CD4-positive, alpha-beta T cell treated with Interferon gamma for 1 hour (primary cell): Measurements from ENCODE around the gene GNB1.
A peak's percentile ranks its signal among the peaks of the same experiment; 100 is the strongest.

Experiments
- DNase-seq: peaks from one replicate; pipeline ENCODE4 v3.0.0-alpha.2; 2020

The GNB1 gene

GRCh38 chr1:1907098-1907736, 16.3 kb upstream of the GNB1 start:
- peak; percentile 23 for DNase-seq

DNA sequence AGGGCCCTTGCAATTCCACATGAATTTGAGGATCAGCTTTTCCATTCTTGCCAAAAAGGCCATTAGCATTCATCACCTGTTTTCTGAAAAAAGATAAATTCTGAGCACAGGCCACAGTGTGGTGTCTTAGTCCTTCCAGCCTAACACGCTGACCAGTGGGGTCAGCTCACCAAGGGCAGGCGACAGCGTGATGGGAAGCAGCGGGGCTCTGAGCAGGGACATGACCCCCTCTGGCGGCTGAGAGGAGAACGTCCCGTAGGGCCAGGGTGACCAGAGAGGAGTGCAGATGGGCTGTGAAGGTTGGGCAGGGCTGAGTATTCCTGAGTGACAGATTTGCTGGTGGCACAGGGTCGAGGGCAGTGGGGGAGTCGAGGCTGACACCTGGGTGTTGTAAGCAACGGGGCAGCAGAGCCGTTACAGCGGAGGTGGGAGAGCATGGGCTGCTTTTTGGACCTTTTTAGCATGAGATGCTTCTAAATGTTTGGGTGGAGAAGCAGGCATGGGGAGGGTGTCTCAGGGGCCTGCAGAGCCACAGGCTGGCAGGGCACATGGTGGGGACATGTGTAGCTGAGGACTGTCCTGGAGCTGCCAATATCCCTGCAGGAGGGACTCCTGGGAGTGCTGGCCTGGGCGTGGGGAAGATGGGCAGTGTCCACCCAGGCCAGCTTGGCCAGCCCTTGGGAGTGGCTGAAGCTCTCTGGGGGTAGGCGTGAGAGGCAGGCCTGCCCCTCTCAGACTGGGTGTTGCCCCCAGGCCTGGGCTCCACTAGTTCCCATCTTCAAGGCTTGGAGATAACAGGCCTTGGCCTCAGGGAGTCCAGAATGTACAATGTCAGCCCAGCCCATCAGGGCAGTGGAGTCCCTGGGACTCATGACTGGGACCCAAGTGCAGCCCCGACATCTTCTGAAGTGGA, 15.6 kb upstream of the GNB1 start:
- peak; percentile 76 for DNase-seq

GRCh38 chr1:1903224-1903623, 12.3 kb upstream of the GNB1 start:
- DNase-seq, result no peak

- no peak for DNase-seq
Observed at GRCh38 chr1:1901641-1902294, 10.9 kb upstream of the GNB1 start.

DNA sequence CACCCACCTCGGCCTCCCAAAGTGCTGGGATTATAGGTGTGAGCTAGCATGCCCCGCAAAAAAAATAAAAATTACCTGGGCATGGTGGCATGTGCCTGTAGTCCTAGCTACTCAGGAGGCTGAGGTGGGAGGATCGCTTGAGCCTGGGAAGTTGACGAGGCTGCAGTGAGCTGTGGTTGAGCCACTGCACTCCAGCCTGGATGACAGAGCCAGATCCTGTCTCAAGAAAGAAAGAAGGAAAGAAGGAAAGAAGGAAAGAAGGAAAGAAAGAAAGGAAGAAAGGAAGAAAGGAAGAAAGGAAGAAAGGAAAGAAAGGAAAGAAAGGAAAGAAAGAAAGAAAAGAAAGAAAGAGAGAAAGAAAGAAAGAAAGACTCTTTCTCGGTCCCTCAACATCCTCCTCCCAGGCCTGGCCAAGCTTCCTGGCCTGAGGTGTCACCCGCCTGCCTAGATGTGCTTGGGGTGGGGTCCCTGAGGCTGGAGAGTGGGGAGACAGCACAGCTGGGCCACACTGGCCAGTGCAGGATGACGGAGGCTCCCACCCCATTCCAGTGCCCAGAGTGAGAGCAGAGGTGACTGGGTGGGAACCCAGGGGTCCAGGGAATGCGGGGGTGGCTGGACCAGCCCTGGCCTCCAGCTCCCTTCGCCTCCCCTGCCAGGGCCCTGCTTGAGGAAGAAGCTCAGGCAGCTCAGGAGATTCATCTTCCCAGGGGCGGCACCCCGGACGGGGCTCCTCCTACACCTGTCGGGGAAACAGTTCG, 10.2 kb upstream of the GNB1 start:
- DNase-seq, result no peak

DNA sequence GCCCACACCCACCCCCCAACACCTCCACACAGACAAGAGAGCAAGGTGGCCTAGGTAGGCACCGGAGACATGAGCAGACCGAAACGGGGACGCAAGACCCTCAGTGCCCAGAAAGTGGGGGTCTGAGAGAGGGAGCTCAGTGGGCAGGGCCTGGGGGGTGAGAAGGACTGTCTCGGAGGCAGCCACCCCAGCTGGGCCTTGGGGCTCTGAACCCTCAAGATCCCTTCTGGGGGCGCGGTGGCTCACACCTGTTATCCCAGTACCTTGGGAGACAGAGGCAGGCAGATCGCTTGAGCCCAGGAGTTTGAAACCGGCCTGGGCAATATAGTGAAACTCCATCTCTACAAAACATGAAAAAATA, 9.1 kb upstream of the GNB1 start:
- no peak for DNase-seq

DNA sequence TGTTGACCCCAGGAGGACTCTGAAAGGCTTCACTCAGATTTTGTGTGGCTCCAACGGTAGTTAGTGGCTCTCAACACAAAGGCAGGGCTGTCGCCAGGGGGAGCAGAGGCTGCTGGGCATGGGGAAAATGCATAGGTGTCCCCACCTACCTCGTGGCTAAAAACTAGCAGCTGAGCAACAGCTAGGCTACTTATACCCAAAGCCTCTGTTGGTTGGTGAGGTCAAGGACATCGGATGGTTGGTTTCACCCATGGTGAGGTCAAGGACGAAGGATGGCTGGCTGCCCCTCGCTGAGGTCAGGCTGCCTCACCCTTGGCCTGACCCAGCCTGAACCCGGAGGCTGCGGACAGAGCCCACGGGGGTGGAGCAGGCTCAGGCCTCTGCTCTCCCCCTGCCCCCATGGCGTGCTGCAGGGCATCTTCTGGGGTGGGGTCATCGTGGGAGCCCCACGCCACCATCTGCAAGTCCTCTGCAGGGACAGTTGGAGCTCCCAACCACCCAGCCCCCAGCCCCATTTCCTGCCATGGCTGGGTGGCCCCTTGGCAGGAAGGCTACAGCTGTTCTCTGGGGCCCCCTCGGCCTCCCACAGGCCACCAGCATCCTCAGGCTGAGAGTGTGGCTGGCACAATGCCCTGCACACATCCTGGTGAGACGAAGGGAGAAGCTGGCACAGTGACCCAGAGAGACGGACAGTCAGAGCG, 8.5 kb upstream of the GNB1 start:
- DNase-seq, result peak; percentile 20

DNA sequence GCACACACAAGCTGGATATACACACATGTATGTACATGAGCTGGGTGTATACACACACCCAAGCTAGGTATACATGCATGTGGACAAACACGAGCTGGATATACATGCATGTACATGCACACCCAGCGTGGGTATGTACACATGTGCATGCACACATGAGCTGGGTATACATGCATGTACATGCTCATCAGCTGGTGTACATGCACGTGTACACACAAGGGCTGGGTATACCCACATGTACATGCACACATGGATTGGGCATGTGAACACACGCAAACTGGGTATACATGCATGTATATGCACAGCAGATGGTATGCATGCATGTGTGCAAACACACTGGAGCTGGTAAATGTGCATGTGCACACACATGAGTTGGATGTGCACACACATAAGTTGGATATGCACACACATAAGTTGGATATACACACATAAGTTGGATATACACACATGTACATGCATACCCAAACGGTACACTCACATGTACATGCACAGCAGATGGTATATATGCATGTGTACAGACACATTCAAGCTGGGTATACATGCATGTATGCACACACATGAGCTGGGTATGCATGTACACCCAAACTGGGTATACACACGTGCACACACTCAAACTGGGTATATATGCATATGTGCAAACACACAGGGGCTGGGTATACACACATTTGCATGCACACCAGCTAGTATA, 7.5 kb upstream of the GNB1 start:
- DNase-seq, result no peak

GRCh38 chr1:1895456-1896336, 4.8 kb upstream of the GNB1 start:
- DNase-seq, result no peak

GRCh38 chr1:1895060-1895418, 4.2 kb upstream of the GNB1 start:
- no peak for DNase-seq

DNA sequence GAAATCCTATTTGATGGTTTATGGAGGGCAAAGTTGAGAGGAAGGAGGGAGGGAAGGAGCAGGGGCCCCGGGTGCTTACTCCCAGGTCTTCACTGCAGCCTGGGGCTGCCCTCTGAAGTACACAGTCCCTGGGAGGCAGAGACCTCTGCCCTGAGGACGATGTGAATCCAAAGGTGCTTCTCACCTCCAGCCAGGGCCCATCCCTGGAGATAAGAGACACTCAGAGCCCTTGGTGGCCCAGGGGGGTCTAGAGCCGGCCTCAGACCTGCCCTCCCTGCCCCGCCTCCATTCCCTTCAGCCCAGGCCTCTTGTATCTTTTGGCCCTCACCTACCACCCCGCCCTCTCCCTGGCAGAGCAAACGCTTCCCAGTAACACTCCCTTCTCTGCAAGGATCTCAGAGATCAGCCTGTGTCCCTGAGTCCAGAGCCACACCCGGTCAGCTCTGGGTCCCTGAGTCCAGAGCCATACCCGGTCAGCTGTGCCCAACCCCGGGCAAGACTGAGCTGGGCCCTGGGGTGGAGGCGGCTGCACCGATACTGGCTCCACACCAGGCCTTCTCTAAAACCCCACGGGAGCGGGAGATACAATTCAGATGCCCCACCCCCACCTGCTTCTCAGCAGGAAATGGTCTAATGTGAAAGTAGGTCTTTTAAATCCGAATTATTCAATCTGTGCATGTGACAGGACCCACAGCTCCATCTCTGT, 3.6 kb upstream of the GNB1 start:
- no peak for DNase-seq

- DNase-seq, result no peak
Observed at GRCh38 chr1:1893997-1894353, 3.1 kb upstream of the GNB1 start.

DNA sequence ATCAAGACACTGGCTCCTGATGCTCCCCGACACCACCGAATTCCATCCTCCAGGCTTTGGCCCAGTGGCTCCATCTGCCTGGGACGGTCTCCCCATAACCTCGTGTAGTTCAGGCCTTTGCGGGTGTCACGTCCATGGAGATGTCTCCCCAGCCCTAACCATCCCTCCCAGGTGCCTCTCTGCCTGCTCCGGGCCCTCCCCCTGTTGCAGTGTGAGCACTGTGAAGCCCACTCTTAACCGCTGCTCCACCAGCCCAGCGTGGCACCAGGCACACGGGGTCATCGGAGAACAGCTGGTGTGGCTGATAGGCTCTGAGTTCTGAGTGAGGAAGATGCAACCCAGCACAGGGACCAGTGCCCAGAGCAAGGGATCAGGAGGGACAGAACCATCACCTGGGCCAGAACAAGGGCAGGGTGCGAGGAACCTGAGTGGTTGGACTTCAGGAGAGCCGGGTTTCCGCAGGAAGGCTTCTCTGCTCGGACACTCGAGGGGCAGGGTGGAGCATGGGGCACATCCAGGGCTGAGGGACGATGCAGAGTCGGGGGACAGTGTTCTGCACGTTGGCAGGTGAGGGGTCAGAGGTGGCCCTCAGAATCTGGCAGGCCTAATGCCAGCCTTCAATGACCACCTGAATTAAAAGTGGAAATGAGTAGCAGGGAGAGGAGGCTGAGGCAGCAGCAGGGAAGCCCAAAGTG, 2.6 kb upstream of the GNB1 start:
- no peak for DNase-seq

DNA sequence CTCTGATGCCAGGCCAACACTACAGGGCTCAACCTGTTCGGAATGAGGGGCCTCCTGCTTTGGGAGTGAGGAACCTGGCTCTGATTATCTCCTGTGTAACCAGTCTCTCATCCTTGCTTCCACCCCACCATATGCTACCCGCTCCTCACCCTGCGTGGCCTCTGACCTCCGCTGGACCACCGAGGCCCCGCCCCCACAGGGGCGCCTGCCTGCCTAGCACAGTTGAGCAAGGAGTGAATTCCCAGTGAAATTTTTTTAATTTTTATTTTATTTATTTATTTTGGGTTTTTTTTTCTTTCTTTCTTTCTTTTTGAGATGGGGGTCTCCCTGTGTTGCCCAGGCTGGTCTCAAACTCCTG, 1.9 kb upstream of the GNB1 start:
- DNase-seq, result no peak

DNA sequence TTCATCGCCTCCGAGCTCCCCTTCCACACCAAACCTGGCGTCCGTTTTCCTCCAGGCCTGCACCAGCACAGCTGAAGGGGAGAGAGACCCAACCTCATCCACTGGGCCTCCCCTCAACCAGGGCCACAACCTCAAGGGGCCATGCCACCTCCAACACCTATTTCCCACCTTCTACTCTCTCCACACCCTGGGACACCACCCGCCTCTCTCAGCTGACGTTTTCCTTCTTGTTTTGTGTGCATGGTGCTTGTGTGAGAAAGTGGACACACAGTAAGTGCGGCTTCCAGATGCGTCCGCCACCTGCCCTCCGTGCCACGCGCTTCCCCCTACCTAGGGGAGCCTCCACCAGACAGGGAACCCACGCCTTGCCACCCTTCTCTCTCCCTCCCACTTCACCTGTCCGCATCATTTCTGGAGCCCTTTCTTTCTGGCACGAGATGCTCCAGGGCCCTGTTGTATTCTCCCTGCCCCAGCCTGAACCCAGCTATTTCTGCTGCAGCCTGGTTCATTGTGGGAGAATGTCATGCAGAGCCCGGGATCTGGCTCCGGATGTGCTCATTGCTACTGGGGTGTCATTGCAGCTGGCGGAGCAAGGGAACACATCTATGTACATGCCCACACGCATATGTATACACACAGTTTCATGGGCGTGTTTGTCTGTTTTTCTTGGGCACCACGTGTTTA, 1.3 kb upstream of the GNB1 start:
- DNase-seq, result no peak

DNA sequence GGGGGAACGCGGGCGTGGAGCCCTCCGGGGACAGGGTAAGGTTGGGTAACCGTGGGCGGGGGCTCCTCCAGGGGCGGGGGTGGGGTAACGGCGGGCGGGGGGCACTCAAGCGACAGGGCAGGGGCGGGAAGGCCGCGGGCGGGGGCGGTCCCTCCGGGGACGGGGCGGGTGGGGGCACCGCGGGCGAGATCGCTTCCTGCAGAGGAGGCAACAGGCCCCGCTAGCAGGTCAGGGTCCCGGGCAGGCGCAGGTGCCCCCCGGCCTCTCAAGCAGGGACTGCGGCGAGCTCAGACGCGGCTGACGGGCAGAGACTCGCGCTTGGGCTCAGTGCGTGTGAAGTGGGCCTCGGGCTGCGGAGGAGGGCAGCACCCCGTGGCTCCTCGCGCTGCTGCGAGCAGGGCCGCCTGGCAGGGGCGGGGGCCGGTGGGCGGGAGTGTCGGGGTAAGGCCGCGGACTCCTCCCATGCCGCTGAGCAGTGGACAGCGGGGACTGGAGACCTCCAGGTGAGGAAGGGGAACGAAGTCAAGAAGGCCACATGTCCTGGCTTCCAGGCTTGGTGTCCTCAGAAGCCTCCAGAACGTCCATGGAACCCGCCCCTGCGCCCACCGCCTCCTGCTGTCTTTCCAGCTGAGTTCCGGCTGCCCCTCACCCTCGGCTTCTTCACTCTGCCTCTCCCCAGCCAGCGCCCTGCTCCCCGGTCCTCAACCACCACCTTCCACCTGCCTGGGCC, 627 bp upstream of the GNB1 start:
- DNase-seq, result peak; percentile 83

- DNase-seq, result peak; percentile 64
Observed at GRCh38 chr1:1889847-1890505, 911 bp downstream of the GNB1 start.
